Spinal cord (tissue), 10 donors: ENCODE measurements around the gene FRMPD4. TPM values are rescaled to one million over a fixed set of nuclear protein-coding genes. Genes with fewer than 3 reads are reported as not detected.
A peak's percentile ranks its signal among the peaks of the same experiment; 100 is the strongest.

Experiments used
- DNase-seq, 6 donors: peaks; one replicate each; pipeline versions ENCODE4 v3.0.0 to v3.0.0-alpha.2; 2013 to 2015; ENCODE audit warnings: low spot score in 6 of 6, low read depth in 4 of 6
- H3K27ac ChIP-seq: one replicate; pipeline ENCODE4 v1.5.1; 2013; ENCODE audit warnings: low read depth, low read length, control low read depth
- H3K27me3 ChIP-seq: one replicate; pipeline ENCODE4 v1.6.1; 2013; ENCODE audit warnings: low read length; ENCODE audit not compliant: control insufficient read depth, insufficient read depth
- H3K36me3 ChIP-seq: one replicate; pipeline ENCODE4 v1.6.1; 2013; ENCODE audit warnings: low read length; ENCODE audit not compliant: control insufficient read depth, insufficient read depth
- H3K4me1 ChIP-seq: one replicate; pipeline ENCODE4 v1.6.1; 2013; ENCODE audit warnings: low read length; ENCODE audit not compliant: control insufficient read depth, insufficient read depth
- H3K4me3 ChIP-seq: one replicate; pipeline ENCODE4 v1.5.1; 2013; ENCODE audit warnings: low read depth, low read length, control low read depth
- H3K9me3 ChIP-seq: one replicate; pipeline ENCODE4 v1.6.1; 2013; ENCODE audit warnings: low read length; ENCODE audit not compliant: control insufficient read depth, insufficient read depth
- WGBS: methylation state at CpG from one replicate; pipeline ENCODE4 v1.1.5; 2013; ENCODE audit warnings: missing lambda C conversion rate; ENCODE audit not compliant: insufficient coverage; 5-methylcytosine and 5-hydroxymethylcytosine counted together
- polyA plus RNA-seq, 2 donors: library from polyadenylated mRNA; unstranded; fragments of 120-200 nt; gene quantifications; one replicate each; pipeline ENCODE4 v1.2.1, GENCODE V29; 2013; ENCODE audit not compliant: insufficient read length in 2 of 2
- total RNA-seq, 2 donors: library from RNA; depleted of rRNA in 1 of 2; stranded (reverse); fragments of 120-200 nt in 1 of 2; fragments of >200 nt in 1 of 2; gene quantifications; one replicate each; pipeline versions ENCODE4 v1.2.3 to v1.2.4, GENCODE V29; 2013 to 2014
- donor health status: healthy.

FRMPD4 gene
- total and polyA plus RNA-seq, 4 donors, result 2.6 to 9.8 (median 5.9) TPM

DNA sequence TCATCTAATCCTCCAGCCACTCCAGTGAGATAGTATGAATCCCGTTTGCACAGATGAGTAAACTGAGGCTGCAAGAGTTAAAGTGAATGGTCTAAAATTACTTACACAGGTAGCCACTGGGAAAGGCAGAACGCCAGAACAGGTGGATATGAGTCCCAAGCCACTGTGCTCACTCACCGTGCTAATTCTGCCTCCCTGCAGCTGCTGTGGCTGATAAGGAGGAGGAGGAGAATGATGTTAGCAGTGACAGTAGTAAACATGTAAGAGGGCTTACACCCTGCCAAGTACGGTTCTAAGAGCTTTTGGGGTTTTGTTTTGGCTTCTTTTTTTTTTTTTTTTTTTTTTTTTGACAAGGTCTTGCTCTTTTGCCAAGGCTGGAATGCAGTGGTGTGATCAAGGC lies 562.5 kb downstream of the FRMPD4 start:
- WGBS, result 83% methylated on average over 2 of the region's 4 CpGs
- no peak for DNase-seq
- Histone ChIP-seq H3K27ac (no peak overlapping the region), H3K36me3 (no peaks in the 10 kb centered on the region), H3K4me1 (no peaks in the 10 kb centered on the region), H3K9me3 (no peaks in the 10 kb centered on the region), H3K27me3 (peaks cover 2% of the 10 kb centered on the region), H3K4me3 (no peak overlapping the region)

DNA sequence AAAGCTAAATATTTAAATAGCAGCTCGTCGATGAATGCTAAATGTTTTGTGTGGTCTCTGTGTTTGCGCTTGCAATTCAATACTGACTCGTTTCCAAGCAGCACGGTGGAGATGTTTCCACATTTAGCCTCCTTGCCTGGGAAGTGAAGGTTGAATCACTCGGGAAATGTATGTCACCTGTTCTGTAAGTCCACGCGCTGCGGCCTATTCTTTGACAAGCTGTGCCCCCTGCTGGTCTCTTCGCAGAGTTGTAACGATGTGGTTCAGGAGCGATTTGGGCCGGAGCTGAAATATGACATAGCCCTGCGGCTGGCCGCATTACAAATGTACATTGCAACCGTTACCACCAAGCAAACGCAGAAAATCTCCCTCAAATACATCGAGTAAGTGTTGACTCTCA lies 563.4 kb downstream of the FRMPD4 start:
- Histone ChIP-seq H3K4me1 (no peaks in the 10 kb centered on the region), H3K4me3 (no peak overlapping the region), H3K9me3 (no peaks in the 10 kb centered on the region), H3K36me3 (no peaks in the 10 kb centered on the region), H3K27me3 (peaks cover 2% of the 10 kb centered on the region), H3K27ac (no peak overlapping the region)
- WGBS, result 28% methylated on average over 14 of the region's 18 CpGs
- DNase-seq, result peak; percentile 10 to 94 (median 44)

DNA sequence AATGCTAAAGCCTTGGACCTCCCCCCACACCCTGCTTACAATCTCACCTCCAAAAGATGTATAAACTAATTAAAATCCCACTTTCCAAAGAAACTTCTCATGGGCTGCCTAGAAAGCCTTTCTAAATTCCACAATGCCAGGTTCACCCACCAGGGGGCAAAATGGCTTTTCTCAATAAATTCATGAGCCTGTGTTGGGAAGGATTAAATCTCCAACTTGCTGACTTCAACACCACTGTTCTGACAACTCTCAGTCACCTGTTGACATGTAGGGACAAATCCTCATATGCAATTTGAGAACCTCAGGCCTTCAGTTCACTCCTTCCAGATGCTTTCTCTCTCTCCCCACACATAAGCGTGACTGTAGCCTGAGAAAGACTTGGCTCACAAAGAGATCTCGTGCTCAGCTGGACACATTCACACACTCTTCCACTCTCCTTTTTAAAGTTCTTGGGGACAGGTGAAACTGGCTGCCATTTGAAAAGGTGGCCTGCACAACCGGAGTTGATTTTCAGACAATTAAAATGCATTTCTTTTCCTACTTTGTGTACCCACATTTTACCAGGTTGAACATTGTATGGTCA lies 564.3 kb downstream of the FRMPD4 start:
- WGBS, result 73% methylated on average over 2 of the region's 3 CpGs
- Histone ChIP-seq H3K4me1 (no peaks in the 10 kb centered on the region), H3K36me3 (no peaks in the 10 kb centered on the region), H3K9me3 (no peaks in the 10 kb centered on the region), H3K27ac (no peak overlapping the region), H3K4me3 (no peak overlapping the region), H3K27me3 (no peaks in the 10 kb centered on the region)
- DNase-seq, result peak in 2 of 6 donors; percentile 4 to 21

DNA sequence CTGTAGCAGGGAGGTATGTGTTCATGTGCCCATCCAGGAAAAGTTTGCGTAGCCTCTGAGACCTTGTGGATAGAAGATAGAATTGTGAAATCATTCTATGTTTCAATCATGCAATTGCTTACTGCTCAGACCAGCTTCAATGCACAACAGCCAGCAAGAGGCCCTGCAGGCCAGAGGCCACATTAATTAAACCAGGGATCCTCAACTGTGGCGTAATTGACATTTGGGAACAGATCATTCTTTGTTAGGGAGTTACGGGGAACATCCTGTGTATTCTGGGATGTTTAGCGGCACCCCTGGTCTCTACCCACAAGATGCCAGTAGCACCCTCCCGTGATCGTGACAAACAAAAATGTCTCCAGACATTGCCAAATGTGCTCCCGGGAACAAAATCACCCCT lies 566.4 kb downstream of the FRMPD4 start:
- DNase-seq, result no peak
- no peak overlapping the region for H3K4me3 ChIP-seq
- H3K4me1 ChIP-seq, result no peaks in the 10 kb centered on the region
- no peaks in the 10 kb centered on the region for H3K9me3 ChIP-seq
- WGBS, result 82% methylated on average over 2 of the region's 7 CpGs
- H3K27ac ChIP-seq, result no peak overlapping the region
- no peaks in the 10 kb centered on the region for H3K27me3 ChIP-seq
- H3K36me3 ChIP-seq, result no peaks in the 10 kb centered on the region

DNA sequence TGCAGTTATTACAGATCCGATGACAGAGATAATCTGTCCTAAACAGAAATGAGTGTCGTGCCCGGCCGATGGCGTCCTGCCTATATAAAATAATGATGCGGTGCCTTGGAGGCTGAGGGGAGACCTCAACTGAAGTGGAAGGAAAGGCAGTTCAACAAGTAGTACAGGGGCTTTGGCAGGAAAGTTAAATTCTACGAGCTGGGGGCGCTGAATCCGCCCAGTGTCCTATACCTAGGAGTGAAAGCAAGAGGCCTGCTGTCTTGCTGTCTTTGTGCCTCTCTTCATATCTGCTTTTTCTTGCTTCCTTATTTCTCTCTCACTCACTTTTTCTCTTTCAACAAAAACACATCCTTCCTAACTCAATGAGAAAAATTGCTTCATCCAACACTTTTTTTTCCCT lies 570.8 kb downstream of the FRMPD4 start:
- Histone ChIP-seq H3K9me3 (no peaks in the 10 kb centered on the region), H3K4me1 (no peaks in the 10 kb centered on the region), H3K4me3 (no peak overlapping the region), H3K27me3 (no peaks in the 10 kb centered on the region), H3K36me3 (no peaks in the 10 kb centered on the region), H3K27ac (no peak overlapping the region)
- WGBS, result 66% methylated on average over 6 of the region's 9 CpGs
- no peak for DNase-seq

DNA sequence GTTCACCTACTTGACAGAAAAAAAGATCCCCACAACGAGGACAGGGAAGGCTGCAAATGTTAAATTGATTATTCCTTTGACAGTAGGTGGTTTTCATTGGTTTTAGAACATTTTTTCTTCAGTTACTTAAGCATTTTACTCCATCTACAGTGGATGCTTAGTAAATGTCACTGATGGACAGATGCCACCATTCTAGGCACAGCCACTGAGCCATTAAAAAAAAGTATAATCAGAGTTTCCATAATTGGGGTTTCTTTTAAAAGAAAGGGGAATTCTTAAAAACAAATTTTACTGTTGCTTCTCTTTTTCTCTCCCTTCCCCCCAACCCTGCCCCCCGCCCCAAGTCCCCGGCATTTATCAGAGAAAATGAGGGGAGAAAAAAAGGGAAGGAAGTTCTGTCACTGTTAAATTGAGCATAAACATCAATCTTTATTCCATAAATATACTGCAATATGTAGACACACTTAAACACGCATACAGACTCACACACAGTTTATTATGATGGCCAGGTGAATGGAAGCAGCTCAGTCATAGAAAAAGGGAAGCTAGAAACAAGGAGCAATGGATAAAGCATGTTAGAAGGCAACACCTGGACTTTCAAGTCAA lies 573.3 kb downstream of the FRMPD4 start:
- Histone ChIP-seq H3K4me3 (no peak overlapping the region), H3K4me1 (no peaks in the 10 kb centered on the region), H3K36me3 (no peaks in the 10 kb centered on the region), H3K27ac (no peak overlapping the region), H3K9me3 (no peaks in the 10 kb centered on the region), H3K27me3 (no peaks in the 10 kb centered on the region)
- WGBS, result no CpG with 5 or more reads among the region's 4 CpGs
- no peak for DNase-seq

DNA sequence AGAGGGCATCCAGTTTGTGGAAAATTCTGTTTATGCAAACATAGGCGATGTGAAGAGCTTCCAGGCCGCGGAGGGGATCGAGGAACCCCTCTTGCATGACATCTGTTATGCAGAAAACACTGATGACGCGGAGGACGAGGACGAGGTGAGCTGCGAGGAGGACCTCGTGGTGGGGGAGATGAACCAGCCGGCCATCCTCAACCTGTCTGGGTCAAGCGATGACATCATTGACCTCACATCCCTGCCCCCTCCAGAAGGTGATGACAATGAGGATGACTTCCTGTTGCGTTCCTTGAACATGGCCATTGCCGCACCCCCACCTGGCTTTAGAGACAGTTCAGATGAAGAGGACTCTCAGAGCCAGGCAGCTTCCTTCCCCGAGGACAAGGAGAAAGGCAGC lies 578.3 kb downstream of the FRMPD4 start:
- Histone ChIP-seq H3K36me3 (peaks cover 3% of the 10 kb centered on the region), H3K9me3 (no peaks in the 10 kb centered on the region), H3K4me1 (no peaks in the 10 kb centered on the region), H3K27me3 (no peaks in the 10 kb centered on the region), H3K4me3 (no peak overlapping the region), H3K27ac (no peak overlapping the region)
- WGBS, result 91% methylated on average over 13 of the region's 15 CpGs
- DNase-seq, result no peak

DNA sequence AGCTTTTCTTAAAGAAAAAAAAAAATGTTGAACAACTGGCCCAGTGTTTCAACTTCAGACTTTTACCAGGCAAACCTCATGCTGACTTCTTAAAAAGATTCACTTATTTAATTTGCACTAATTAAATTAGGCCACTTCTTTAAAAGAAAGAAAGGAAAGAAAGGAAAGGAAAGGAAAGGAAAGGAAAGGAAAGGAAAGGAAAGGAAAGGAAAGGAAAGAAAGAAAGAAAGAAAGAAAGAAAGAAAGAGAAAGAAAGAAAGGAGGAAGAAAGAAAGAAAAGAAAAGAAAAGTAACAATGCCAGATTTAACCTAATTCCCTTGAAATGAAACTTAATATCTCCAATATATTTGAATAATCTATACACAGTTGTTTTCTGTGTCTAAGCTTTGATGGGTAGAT lies 581.6 kb downstream of the FRMPD4 start:
- Histone ChIP-seq H3K27me3 (no peaks in the 10 kb centered on the region), H3K4me3 (no peak overlapping the region), H3K4me1 (no peaks in the 10 kb centered on the region), H3K9me3 (no peaks in the 10 kb centered on the region), H3K27ac (no peak overlapping the region), H3K36me3 (peaks cover 3% of the 10 kb centered on the region)
- no peak for DNase-seq

DNA sequence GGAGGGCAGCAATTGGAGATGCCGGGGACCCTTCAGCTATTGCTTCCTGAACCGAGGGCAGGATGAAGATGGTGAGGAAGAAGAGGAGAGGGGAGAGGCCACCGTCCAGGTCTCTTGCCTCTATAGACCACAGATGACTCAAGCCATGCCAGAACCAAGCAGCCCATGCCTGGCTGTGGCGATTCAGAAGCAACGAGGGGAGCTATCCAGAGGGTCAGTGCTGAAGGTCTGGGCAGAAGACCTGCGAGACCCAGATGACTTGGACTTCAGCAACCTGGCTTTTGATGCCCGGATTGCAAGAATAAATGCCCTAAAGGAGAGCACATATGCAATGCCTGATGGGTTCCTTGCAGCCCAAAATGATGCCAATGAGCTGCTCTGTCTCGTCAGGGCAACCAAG lies 582.8 kb downstream of the FRMPD4 start:
- DNase-seq, result no peak
- H3K4me3 ChIP-seq, result no peak overlapping the region
- H3K27me3 ChIP-seq, result no peaks in the 10 kb centered on the region
- WGBS, result 51% methylated on average over 8 of the region's 8 CpGs
- no peak overlapping the region for H3K27ac ChIP-seq
- no peaks in the 10 kb centered on the region for H3K4me1 ChIP-seq
- H3K9me3 ChIP-seq, result no peaks in the 10 kb centered on the region
- H3K36me3 ChIP-seq, result peaks cover 3% of the 10 kb centered on the region

DNA sequence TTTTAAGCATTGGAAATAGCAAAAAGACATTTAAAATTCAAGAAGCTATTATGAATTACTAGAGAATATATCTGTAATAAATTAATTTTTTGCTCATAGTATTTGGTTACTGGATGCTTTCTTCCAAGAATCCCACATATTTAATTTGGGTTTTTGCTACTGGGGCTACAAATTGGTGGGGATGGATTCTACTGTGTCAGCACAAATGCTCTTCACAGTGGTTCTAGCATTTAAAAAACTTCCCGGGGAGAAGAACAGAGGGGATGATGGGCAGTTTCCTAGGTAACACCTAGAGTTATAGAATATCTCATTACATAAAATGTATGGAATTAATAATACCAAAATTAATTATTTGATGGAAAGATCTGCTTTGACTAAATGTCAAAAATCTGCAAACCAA lies 584.0 kb downstream of the FRMPD4 start:
- no peaks in the 10 kb centered on the region for H3K27me3 ChIP-seq
- H3K36me3 ChIP-seq, result peaks cover 3% of the 10 kb centered on the region
- no peak overlapping the region for H3K4me3 ChIP-seq
- H3K4me1 ChIP-seq, result no peaks in the 10 kb centered on the region
- no peak for DNase-seq
- H3K9me3 ChIP-seq, result no peaks in the 10 kb centered on the region
- no CpG with 5 or more reads among the region's 1 CpG for WGBS
- no peak overlapping the region for H3K27ac ChIP-seq
